ENCODE results near the gene ERAL1.
A peak's percentile ranks its signal among the peaks of the same experiment; 100 is the strongest.
"Not testable (repeated sequence)": the region's sequence is repeated elsewhere in the genome, so short reads cannot be mapped to it uniquely, and the experiment has no call there.

ERAL1 gene

DNA sequence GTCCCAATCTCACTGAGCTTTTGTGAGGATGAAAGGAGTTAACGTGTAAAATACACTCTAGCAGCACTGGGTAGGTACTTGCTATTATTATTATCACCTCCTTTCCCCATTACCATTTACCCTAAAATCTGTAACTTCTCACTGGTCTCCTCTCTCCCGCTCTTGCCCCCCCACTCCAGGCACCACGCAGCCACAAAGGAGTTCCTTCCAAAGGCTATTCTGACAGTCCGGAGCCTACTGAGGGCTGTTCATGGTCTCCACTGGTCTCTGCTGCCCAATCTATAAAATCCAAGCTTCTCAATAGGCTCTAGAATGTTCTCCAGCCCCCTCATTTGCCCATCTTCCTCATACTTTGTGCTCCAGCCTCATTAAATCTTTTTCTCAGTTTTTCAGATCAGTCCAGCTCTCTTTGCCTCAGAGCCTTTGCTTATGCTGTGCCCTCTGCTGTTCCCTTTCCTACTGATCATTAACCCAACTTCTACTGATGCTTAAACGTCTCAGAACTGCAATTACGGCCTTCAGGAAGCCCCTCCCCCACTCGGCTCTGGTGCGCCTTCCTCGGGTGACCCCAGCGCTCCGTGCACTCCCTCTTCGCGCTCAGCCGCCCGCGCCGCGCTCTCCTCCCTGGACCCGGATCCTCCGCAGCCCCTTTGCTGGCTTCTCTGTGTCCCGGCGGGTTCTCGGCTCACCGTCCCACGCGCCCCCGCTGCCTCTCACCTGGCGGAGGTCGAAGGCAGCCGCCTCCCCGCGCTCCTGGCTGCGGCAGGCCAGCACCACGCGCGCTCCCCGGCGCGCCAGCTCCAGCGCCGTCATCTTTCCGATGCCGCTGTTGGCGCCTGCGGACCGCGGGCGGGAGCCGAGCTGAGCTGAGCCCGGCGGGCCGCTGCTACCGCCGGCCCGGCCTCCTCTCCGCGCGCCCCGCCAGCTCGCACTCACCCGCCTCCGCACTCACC is 47.3 kb downstream of the ERAL1 start:
- DNase-seq: no peak

DNA sequence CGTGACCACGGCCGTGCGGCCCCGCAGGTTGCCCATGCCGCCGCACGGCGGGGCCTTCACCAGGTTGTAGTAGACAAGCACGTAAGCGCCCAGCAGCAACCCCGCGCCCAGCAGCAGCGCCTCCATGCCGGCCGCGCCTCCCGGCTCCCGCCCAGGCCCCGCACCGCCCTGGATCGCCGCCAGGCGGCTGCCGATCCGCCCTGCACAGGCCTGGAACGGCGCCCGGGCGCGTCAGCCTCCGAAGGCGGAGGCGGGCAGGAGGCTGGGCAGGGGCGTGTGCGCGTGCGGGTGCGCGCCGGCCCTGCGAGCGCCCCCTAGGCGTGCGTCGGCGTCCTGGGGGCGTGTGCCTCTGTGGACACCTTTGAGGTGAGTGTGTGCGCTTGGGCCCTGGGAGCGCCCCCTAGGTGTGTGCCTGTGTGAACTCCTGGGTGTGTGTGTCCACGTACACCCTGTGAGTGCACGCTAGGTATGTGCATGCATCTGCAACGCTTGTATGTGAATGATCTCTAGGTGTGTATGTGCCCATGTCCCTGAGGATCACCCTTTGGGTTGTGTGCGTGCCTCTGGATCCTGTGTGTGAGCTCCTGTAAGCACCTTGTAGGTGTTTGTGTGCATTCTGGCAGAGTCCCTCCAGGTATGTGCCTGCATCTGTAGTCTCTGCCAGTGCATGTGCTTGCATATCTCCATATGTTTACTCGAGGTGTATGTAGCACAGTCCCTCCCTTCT is 48.2 kb downstream of the ERAL1 start, which contains the start of gene DHRS13:
DHRS13 (minus strand) TSS at position 261 of the 727 bp plus-strand sequence; CDS start at position 126, 135 bp downstream.
- peak; percentile 81 for DNase-seq

DNA sequence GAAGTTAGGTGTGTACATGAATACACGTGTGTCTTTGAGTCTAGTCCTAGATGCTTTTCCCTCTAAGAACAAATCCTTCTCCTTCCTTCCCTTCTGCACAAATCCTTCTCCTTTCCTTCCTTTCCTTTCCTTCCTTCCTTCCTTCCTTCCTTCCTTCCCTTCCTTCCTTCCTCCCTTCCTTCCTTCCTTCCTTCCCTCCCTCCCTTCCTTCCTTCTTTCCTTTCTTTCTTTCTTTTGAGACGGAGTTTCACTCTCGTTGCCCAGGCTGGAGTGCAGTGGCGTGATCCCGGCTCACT is 48.7 kb downstream of the ERAL1 start:
- not testable (repeated sequence) for DNase-seq

DNA sequence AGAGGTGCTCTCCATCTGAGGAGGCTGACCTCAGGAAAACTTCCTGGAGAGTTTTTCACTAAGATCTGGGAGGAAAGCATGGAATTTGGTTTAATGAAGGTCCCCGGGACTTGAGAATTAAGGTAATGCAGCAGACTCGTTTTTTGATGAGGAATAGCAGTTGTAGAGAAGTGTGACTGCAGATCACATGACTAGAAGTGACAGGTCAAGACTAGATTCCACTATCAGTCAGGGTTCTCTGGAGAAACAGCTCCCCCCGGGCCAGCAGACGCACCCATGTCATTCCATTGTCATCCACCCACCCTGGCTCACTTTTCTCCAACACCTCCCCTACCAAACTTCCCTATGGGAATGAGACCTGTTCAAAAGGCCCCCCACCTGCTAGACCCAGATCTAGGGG is 50.0 kb downstream of the ERAL1 start:
- DNase-seq: no peak

DNA sequence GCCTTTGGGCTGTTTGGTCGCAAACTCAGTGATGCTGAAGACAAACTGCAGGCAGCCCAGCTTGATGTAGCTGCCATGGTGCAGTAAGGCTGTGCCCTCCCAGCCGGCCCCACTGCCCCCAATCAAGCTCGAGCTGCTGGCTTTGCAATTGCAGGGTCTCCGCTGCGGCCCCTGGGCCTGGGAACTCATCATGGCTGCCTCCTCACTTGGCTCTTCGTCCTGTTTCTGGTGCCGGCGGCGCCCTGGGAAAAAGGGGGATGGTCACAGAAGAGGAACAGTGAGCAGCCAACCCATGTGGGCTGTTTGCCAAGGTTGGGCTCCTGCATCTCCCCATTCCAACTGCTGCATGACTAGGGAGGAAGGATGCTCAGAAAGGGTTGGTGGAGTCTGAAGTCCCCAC is 51.5 kb downstream of the ERAL1 start:
- DNase-seq: no peak

DNA sequence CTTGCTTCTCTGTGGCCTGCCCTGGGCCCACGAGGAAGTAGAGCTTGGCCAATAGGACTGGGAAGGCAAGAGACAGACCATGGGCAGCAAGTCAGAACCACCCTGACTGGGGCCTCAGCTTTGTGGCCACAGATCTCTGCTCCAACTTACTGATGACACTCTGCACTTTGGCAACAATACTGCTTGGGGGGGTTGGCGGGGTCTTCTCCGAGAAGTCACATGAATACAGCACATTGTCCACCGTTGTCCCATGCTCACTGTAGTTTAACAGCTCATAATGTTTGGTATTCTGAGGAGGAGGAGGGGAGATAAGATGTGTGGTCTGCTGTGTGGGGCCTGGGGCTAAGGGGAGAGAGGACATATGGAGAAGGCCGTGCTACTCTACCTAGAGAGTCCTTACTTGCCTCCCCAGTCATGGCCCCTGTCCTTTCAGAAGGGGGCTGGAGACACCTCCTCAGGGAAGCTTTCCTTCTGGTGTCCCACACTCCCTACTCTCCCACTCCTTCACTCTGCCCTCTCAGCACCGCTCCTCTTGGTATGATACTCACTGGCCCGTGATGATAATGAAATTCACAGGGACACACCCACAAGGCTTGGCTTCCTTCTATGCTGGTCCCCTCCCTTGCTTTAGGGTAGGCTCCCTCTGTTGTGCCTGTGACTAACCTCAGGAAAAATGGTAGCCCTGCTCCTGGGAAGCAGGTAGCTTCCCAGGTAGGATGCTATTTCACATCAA is 52.1 kb downstream of the ERAL1 start:
- DNase-seq: no peak

DNA sequence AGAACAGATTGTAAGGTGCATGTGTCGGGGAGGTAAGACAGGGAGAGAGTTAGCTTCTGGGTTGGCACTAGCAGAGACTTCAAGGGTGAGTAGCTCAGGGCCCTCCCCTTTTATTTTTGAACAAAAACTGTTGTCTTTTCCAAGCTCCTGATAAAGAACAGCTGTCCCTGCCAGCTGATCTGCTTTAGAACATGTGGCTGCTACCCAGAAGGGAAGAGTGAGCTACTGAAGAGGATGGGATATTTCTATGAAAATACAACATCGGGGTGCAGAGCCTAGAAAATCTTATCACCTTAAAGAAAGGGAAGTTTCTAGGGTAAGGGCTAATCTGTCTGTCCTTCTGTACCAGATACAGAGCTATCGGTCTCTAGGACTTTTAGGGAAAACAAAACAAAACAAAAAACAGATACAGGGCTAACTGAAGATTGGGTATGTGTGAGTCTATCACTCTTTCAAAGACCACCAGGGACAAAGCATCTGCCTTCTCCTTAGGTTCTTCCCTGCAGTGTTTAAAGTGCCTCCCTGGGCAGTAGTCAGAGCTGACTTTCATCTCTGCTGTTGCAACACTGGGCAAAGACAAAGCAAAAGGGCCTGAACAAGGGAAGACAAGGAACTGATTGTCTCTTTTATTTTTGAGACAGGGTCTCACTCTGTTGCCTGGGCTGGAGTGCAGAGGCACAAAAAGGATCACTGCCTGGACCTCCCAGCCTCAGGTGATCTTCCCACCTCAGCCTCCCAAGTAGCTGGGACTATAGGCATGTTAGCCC is 53.1 kb downstream of the ERAL1 start:
- DNase-seq: no peak

DNA sequence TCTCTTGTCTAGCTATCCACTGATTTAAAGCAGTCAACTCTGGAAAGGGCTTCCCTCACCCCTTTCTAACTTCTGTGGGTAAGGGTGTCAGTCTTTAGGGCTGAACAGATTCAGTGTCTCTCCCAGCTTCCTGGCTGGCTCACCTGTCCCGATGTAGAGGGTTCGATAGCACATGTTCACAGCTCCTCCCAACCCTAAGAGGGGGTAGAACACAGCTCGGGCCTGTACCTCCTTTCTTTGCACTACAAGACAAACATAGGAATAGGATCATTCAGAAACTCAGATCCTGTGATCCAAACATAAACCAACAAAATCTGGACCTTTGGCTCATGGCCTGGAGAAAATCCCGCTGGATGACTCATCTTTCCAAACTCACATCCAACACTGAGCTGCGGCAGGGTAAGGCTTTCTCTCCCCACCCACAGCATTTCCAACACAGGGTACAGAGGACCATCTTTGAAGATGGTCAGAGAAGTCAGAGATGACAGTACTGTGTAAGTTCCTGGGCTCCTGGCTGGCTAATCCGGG is 53.9 kb downstream of the ERAL1 start:
- no peak for DNase-seq

DNA sequence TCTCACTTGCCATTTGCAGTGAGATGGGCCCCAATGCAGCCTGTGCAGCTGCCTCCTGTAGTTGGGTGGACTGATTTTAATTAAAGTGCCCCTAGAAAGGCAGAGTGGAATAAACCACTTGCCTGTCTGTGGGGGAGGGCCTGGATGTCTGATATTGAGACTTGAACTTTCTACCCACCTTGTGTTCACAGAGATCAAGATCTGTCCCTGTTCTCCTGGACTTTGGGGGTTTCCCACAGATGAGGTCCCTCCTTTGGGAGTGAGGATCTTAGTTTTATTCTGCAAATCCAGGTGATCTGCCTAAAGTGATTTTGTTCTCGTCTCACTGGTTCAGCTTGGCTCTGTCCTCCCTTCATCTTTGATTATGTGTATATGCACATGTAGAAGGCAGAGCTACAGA is 55.7 kb downstream of the ERAL1 start:
- no peak for DNase-seq

All from NCI-H1436 treated with DMSO at 0.1 percent for 48 hours (cell line).